GM23338 (cell line): ENCODE results near the gene CD22. TPM values are rescaled to one million over a fixed set of nuclear protein-coding genes. Genes with fewer than 3 reads are reported as not detected.

Experiments
- ATAC-seq: fragments of 200-7000 bp; cut with Tn5 transposase; 3 replicates; pipeline ENCODE4 v1.9.1; 2020
- DNase-seq: peaks from one replicate; pipeline ENCODE4 v3.0.0-alpha.2; 2015; ENCODE audit warnings: low spot score
- H2AFZ ChIP-seq: fragments of 200-600 bp; sonication (generic); 2 replicates; pipeline ENCODE4 v1.8.0; 2016; ENCODE audit warnings: antibody characterized with exemption, mild to moderate bottlenecking, moderate library complexity
- H3F3A ChIP-seq: fragments of 200-600 bp; sonication (generic); replicated peaks from 2 replicates; pipeline ENCODE4 v1.8.0; 2017; ENCODE audit warnings: antibody characterized with exemption, mixed run types, low read depth
- H3K27ac ChIP-seq: fragments of 200-600 bp; sonication (generic); 2 replicates; pipeline ENCODE4 v1.6.1; 2016; ENCODE audit warnings: low read depth
- H3K27me3 ChIP-seq: fragments of 200-600 bp; sonication (generic); 2 replicates; pipeline ENCODE4 v1.8.0; 2016; ENCODE audit warnings: mild to moderate bottlenecking, mixed run types, moderate library complexity; ENCODE audit not compliant: insufficient read depth
- H3K36me3 ChIP-seq: fragments of 200-600 bp; sonication (generic); 2 replicates; pipeline ENCODE4 v1.8.0; 2016; ENCODE audit warnings: mild to moderate bottlenecking; ENCODE audit not compliant: insufficient read depth
- H3K4me1 ChIP-seq: fragments of 200-600 bp; sonication (generic); 2 replicates; pipeline ENCODE4 v1.8.0; 2016; ENCODE audit warnings: mild to moderate bottlenecking, moderate library complexity; ENCODE audit not compliant: insufficient read depth
- H3K4me2 ChIP-seq: fragments of 200-600 bp; sonication (generic); 2 replicates; pipeline ENCODE4 v1.7.1; 2017; ENCODE audit warnings: mixed run types
- H3K4me3 ChIP-seq: fragments of 200-600 bp; sonication (generic); 2 replicates; pipeline ENCODE4 v1.6.1; 2016; ENCODE audit warnings: mixed run types
- H3K79me2 ChIP-seq: fragments of 200-600 bp; sonication (generic); replicated peaks from 2 replicates; pipeline ENCODE4 v1.8.0; 2017; ENCODE audit warnings: mild to moderate bottlenecking; ENCODE audit not compliant: insufficient read depth
- H3K9me2 ChIP-seq: fragments of 200-600 bp; sonication (generic); 2 replicates; pipeline ENCODE4 v1.8.0; 2017; ENCODE audit not compliant: insufficient read depth
- H4K20me1 ChIP-seq: fragments of 200-600 bp; sonication (generic); replicated peaks from 2 replicates; pipeline ENCODE4 v1.8.0; 2017; ENCODE audit warnings: mild to moderate bottlenecking; ENCODE audit not compliant: insufficient read depth
- H3K27ac Mint-ChIP-seq: 2 replicates; pipeline ENCODE4 v1.8.0; 2020; ENCODE audit warnings: inconsistent platforms, mild to moderate bottlenecking, moderate library complexity, mixed read lengths
- H3K27me3 Mint-ChIP-seq: 3 replicates; pipeline ENCODE4 v1.8.0; 2022; ENCODE audit warnings: low read depth, mild to moderate bottlenecking, moderate library complexity, mixed read lengths, inconsistent platforms; ENCODE audit not compliant: insufficient read depth, poor library complexity
- H3K36me3 Mint-ChIP-seq: 3 replicates; pipeline ENCODE4 v1.8.0; 2021; ENCODE audit warnings: low read depth, mild to moderate bottlenecking, inconsistent platforms, moderate library complexity, mixed read lengths
- H3K4me1 Mint-ChIP-seq: 3 replicates; pipeline ENCODE4 v1.8.0; 2020; ENCODE audit warnings: mild to moderate bottlenecking, inconsistent platforms, mixed read lengths
- H3K4me3 Mint-ChIP-seq: 3 replicates; pipeline ENCODE4 v1.8.0; 2021; ENCODE audit warnings: moderate library complexity, mild to moderate bottlenecking, inconsistent platforms, mixed read lengths
- H3K9me3 Mint-ChIP-seq: 3 replicates; pipeline ENCODE4 v1.8.0; 2020; ENCODE audit warnings: moderate library complexity, mild to moderate bottlenecking, inconsistent platforms, mixed read lengths
- CREB1 ChIP-seq: fragments of 250-450 bp; sonication (Bioruptor Pico); IDR thresholded peaks from 2 replicates; pipeline ENCODE4 v1.5.0; 2020; ENCODE audit warnings: low read depth, mild to moderate bottlenecking, moderate library complexity
- NANOG ChIP-seq: IDR thresholded peaks from 2 replicates; pipeline ENCODE4 v1.6.1; 2016; ENCODE audit warnings: antibody characterized with exemption, borderline replicate concordance
- POLR2AphosphoS5 ChIP-seq: IDR thresholded peaks from 2 replicates; pipeline ENCODE4 v1.6.1; 2016; ENCODE audit warnings: antibody characterized with exemption, low read depth
- ZNF114 ChIP-seq: fragments of 250-450 bp; sonication (Bioruptor Pico); IDR thresholded peaks from 2 replicates; pipeline ENCODE4 v1.5.0; 2020; ENCODE audit warnings: mild to moderate bottlenecking, moderate library complexity
- ZNF331 ChIP-seq: fragments of 250-450 bp; sonication (Bioruptor Pico); IDR thresholded peaks from 2 replicates; pipeline ENCODE4 v1.5.0; 2020; ENCODE audit warnings: low read depth, mild to moderate bottlenecking, moderate library complexity
- polyA plus RNA-seq: library from polyadenylated mRNA; unstranded; fragments of >200 nt; fragmentation: Nextera tagmentation; extraction: Ambion mirVana; gene quantifications from 2 replicates; pipeline ENCODE4 v1.2.1, GENCODE V29; 2016
- total RNA-seq: library from RNA; depleted of rRNA; stranded (reverse); fragments of >200 nt; shearing (Covaris generic); gene quantifications from 2 replicates; pipeline ENCODE4 v1.2.3, GENCODE V29; 2014
- TF ChIP-seq, protein P1 (sequence below), 2 experiments: fragments of 200-600 bp in 1 of 2; sonication (generic) in 1 of 2; conservative IDR thresholded peaks; 2 replicates each; pipeline versions ENCODE4 v1.5.1 to v1.6.1; 2016 to 2017; ENCODE audit warnings: antibody characterized with exemption in 2 of 2, low read depth in 2 of 2, mild to moderate bottlenecking in 2 of 2, moderate library complexity in 1 of 2
- TF ChIP-seq, protein P2 (sequence below): IDR thresholded peaks from 2 replicates; pipeline ENCODE4 v1.6.1; 2016; ENCODE audit warnings: antibody characterized with exemption

CD22 gene
- total and polyA plus RNA-seq, 2 experiments from 2014 or later: 0.10 to 0.32 TPM

DNA sequence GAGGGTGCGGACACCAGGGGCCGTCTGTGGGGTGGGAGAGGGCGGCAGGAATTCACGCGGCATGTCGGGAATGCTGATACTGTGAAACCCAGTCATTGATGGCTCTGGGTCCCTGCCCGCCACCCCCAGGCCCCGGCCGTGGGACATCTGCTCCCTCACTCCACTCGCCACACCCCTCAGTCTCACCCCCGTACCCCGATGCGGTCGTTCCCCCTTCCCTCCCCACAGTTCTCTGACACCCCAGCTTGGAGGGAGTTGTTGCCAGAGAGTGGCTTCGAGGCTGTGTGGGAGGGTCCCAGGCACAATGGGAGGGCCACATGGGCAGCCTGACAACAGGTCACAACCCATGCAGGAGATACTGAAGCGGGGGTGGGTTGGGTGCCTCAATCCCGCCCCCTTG, 35.2 kb upstream of the CD22 start:
- Histone ChIP-seq H3K4me3 (no peak overlapping the region), H4K20me1 (no peaks in the 10 kb centered on the region), H3K27me3 (no peaks in the 10 kb centered on the region), H3K79me2 (no peaks in the 10 kb centered on the region), H3K27ac (no peak overlapping the region), H2AFZ (peak overlapping the region; percentile 74; the same call in 1 of the 2 replicates), H3K9me2 (no peaks in the 10 kb centered on the region), H3K4me2 (no peak overlapping the region; the same call in 1 of the 2 replicates), H3K4me1 (peaks cover 25% of the 10 kb centered on the region), H3K36me3 (no peaks in the 10 kb centered on the region), H3F3A (peaks cover 13% of the 10 kb centered on the region)
- Mint-ChIP-seq H3K4me3 (no peak overlapping the region), H3K9me3 (no peaks in the 10 kb centered on the region), H3K4me1 (peaks cover 13% of the 10 kb centered on the region), H3K27ac (no peak overlapping the region), H3K27me3 (peaks cover 10% of the 10 kb centered on the region), H3K36me3 (no peaks in the 10 kb centered on the region)
- ATAC-seq (peak; percentile 22; the same call in 2 of the 3 replicates), DNase-seq (peak; percentile 45)
- no peak for TF ChIP-seq ZNF331
- no peak for TF ChIP-seq CREB1 (CRISPR knock-in tag)
- no peak for TF ChIP-seq NANOG
- TF ChIP-seq, protein P1, sequence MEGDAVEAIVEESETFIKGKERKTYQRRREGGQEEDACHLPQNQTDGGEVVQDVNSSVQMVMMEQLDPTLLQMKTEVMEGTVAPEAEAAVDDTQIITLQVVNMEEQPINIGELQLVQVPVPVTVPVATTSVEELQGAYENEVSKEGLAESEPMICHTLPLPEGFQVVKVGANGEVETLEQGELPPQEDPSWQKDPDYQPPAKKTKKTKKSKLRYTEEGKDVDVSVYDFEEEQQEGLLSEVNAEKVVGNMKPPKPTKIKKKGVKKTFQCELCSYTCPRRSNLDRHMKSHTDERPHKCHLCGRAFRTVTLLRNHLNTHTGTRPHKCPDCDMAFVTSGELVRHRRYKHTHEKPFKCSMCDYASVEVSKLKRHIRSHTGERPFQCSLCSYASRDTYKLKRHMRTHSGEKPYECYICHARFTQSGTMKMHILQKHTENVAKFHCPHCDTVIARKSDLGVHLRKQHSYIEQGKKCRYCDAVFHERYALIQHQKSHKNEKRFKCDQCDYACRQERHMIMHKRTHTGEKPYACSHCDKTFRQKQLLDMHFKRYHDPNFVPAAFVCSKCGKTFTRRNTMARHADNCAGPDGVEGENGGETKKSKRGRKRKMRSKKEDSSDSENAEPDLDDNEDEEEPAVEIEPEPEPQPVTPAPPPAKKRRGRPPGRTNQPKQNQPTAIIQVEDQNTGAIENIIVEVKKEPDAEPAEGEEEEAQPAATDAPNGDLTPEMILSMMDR (conservative IDR thresholded peaks at IDR 0.05; ENCODE audit: low read depth in 2 of 2): no peak
- TF ChIP-seq ZNF114 (CRISPR knock-in tag): no peak

DNA sequence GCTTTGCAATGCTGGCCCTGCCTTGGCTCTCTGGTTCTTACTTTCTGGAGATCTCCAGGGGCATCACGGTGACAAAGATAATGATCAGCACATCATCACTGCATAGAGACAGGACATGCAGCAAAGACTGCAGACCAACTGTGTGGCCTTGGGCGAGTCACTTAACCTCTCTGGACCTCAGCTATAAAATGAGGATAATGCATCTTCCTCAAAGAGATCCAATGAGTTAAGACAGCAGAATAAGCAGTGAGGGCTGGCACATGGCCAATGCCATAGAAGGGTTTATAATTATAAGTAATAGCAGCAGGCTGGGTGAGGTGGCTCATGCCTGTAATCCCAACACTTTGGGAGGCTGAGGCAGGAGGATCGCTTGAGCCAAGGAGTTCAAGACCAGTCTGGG, 34.7 kb upstream of the CD22 start:
- Histone ChIP-seq H2AFZ (0 out of 2 replicates have a peak overlapping the region, but pooled peaks have one; percentile 74), H3K27me3 (no peaks in the 10 kb centered on the region), H3K4me3 (no peak overlapping the region), H3K4me1 (peaks cover 25% of the 10 kb centered on the region), H3K79me2 (no peaks in the 10 kb centered on the region), H3F3A (peaks cover 13% of the 10 kb centered on the region), H3K27ac (no peak overlapping the region), H3K4me2 (no peak overlapping the region; the same call in 1 of the 2 replicates), H3K9me2 (no peaks in the 10 kb centered on the region), H4K20me1 (no peaks in the 10 kb centered on the region), H3K36me3 (no peaks in the 10 kb centered on the region)
- no peak overlapping the region; the same call in 2 of the 3 replicates for H3K4me3 Mint-ChIP-seq
- ATAC-seq (no peak), DNase-seq (no peak)
- H3K9me3 Mint-ChIP-seq: no peaks in the 10 kb centered on the region
- no peak overlapping the region for H3K27ac Mint-ChIP-seq
- no peaks in the 10 kb centered on the region for H3K36me3 Mint-ChIP-seq
- H3K27me3 Mint-ChIP-seq: peaks cover 10% of the 10 kb centered on the region
- TF ChIP-seq, protein P2, sequence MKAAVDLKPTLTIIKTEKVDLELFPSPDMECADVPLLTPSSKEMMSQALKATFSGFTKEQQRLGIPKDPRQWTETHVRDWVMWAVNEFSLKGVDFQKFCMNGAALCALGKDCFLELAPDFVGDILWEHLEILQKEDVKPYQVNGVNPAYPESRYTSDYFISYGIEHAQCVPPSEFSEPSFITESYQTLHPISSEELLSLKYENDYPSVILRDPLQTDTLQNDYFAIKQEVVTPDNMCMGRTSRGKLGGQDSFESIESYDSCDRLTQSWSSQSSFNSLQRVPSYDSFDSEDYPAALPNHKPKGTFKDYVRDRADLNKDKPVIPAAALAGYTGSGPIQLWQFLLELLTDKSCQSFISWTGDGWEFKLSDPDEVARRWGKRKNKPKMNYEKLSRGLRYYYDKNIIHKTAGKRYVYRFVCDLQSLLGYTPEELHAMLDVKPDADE: no peak
- TF ChIP-seq CREB1 (CRISPR knock-in tag) (no peak), POLR2AphosphoS5 (no peak), ZNF331 (no peak)
- H3K4me1 Mint-ChIP-seq: peaks cover 13% of the 10 kb centered on the region
